Osteoblast (primary cell): ENCODE measurements around the gene RUNX2. TPM values are rescaled to one million over a fixed set of nuclear protein-coding genes. Genes with fewer than 3 reads are reported as not detected.

Experiments
- DNase-seq: peaks from one replicate; pipeline ENCODE4 v3.0.0; 2011; ENCODE audit warnings: low spot score, mixed read lengths; ENCODE audit not compliant: insufficient read length; ENCODE audit errors: missing footprints
- H2AFZ ChIP-seq: 2 replicates; pipeline ENCODE4 v1.6.0; 2011; ENCODE audit warnings: mild to moderate bottlenecking, low read length
- H3K27ac ChIP-seq: 2 replicates; pipeline ENCODE4 v1.5.1; 2011; ENCODE audit warnings: mild to moderate bottlenecking, low read depth, low read length, moderate library complexity
- H3K27me3 ChIP-seq: 2 replicates; pipeline ENCODE4 v1.6.0; 2012; ENCODE audit warnings: mild to moderate bottlenecking, control low read depth, inconsistent platforms, low read length, moderate library complexity; ENCODE audit not compliant: insufficient read depth
- H3K36me3 ChIP-seq: 2 replicates; pipeline ENCODE4 v1.5.1; 2011; ENCODE audit warnings: mild to moderate bottlenecking, low read length, control low read depth, moderate library complexity; ENCODE audit not compliant: insufficient read depth
- H3K4me1 ChIP-seq: 2 replicates; pipeline ENCODE4 v1.5.1; 2011; ENCODE audit warnings: mild to moderate bottlenecking, low read length, control low read depth, moderate library complexity; ENCODE audit not compliant: insufficient read depth
- H3K4me2 ChIP-seq: 2 replicates; pipeline ENCODE4 v1.6.0; 2011; ENCODE audit warnings: mild to moderate bottlenecking, low read length; ENCODE audit not compliant: insufficient read depth
- H3K4me3 ChIP-seq: fragments of 200-600 bp; sonication (generic); 3 replicates; pipeline ENCODE4 v1.5.1; 2012; ENCODE audit warnings: mild to moderate bottlenecking, low read length, inconsistent platforms; ENCODE audit not compliant: insufficient read depth
- H3K79me2 ChIP-seq: 2 replicates; pipeline ENCODE4 v1.6.0; 2012; ENCODE audit warnings: mild to moderate bottlenecking, low read length, control low read depth, inconsistent platforms; ENCODE audit not compliant: insufficient read depth
- H3K9me3 ChIP-seq: 2 replicates; pipeline ENCODE4 v1.5.1; 2011; ENCODE audit warnings: low read depth, low read length, control low read depth
- H4K20me1 ChIP-seq: 2 replicates; pipeline ENCODE4 v1.6.0; 2012; ENCODE audit warnings: mild to moderate bottlenecking, low read length, control low read depth; ENCODE audit not compliant: insufficient read depth
- CTCF ChIP-seq: IDR thresholded peaks from 2 replicates; pipeline ENCODE4 v1.5.1; 2011; ENCODE audit warnings: mild to moderate bottlenecking, low read depth, low read length, moderate library complexity; ENCODE audit errors: extremely low read depth
- total RNA-seq: library from RNA; depleted of rRNA; stranded (reverse); fragments of >200 nt; gene quantifications from 2 replicates; pipeline ENCODE4 v1.2.3, GENCODE V29; 2012

Gene RUNX2
- total RNA-seq, 1 donor: 30.0 TPM

- Histone ChIP-seq H4K20me1 (no peaks in the 10 kb centered on the region), H3K79me2 (no peaks in the 10 kb centered on the region), H3K27me3 (no peaks in the 10 kb centered on the region), H3K4me2 (no peak overlapping the region), H3K4me3 (no peak overlapping the region), H3K36me3 (no peaks in the 10 kb centered on the region), H3K4me1 (no peaks in the 10 kb centered on the region), H3K9me3 (no peaks in the 10 kb centered on the region), H2AFZ (no peak overlapping the region), H3K27ac (no peak overlapping the region)
- no peak for TF ChIP-seq CTCF
- DNase-seq: no peak
Measured at GRCh38 chr6:45300736-45301135, 27.4 kb upstream of the RUNX2 start.

- no peak overlapping the region for H3K4me2 ChIP-seq
Measured at GRCh38 chr6:45301348-45302142, 26.6 kb upstream of the RUNX2 start.

GRCh38 chr6:45302832-45303231, 25.3 kb upstream of the RUNX2 start:
- no peak for DNase-seq
- no peak for TF ChIP-seq CTCF

More at GRCh38 chr6:45301348-45302142, 26.6 kb upstream of the RUNX2 start:
- Histone ChIP-seq H2AFZ (no peak overlapping the region), H3K79me2 (no peaks in the 10 kb centered on the region), H4K20me1 (no peaks in the 10 kb centered on the region), H3K9me3 (no peaks in the 10 kb centered on the region), H3K36me3 (no peaks in the 10 kb centered on the region), H3K27ac (no peak overlapping the region), H3K4me3 (no peak overlapping the region), H3K4me1 (no peaks in the 10 kb centered on the region), H3K27me3 (no peaks in the 10 kb centered on the region)
- no peak for DNase-seq
- TF ChIP-seq CTCF: no peak

GRCh38 chr6:45305546-45305945, 22.6 kb upstream of the RUNX2 start:
- H3K27me3 ChIP-seq: no peaks in the 10 kb centered on the region
- H4K20me1 ChIP-seq: no peaks in the 10 kb centered on the region
- no peak overlapping the region for H3K4me2 ChIP-seq
- TF ChIP-seq CTCF: no peak
- H3K79me2 ChIP-seq: no peaks in the 10 kb centered on the region
- DNase-seq: peak; percentile 22
- no peak overlapping the region for H2AFZ ChIP-seq
- no peaks in the 10 kb centered on the region for H3K36me3 ChIP-seq
- no peak overlapping the region for H3K4me3 ChIP-seq
- H3K4me1 ChIP-seq: no peaks in the 10 kb centered on the region
- H3K9me3 ChIP-seq: no peaks in the 10 kb centered on the region
- no peak overlapping the region for H3K27ac ChIP-seq

More at GRCh38 chr6:45302832-45303231, 25.3 kb upstream of the RUNX2 start:
- Histone ChIP-seq H3K36me3 (no peaks in the 10 kb centered on the region), H3K4me1 (no peaks in the 10 kb centered on the region), H4K20me1 (no peaks in the 10 kb centered on the region), H3K27me3 (no peaks in the 10 kb centered on the region), H2AFZ (no peak overlapping the region), H3K4me3 (no peak overlapping the region), H3K79me2 (no peaks in the 10 kb centered on the region), H3K4me2 (no peak overlapping the region), H3K9me3 (no peaks in the 10 kb centered on the region), H3K27ac (no peak overlapping the region)
